ENCODE results near the gene ZNF541. TPM values are rescaled to one million over a fixed set of nuclear protein-coding genes. Genes with fewer than 3 reads are reported as not detected.

Gene ZNF541
- total and polyA plus RNA-seq, 7 donors, result 0.06 to 0.73 (median 0.25) TPM

- Histone ChIP-seq H3K4me1 (no peaks in the 10 kb centered on the region), H3K9me3 (no peaks in the 10 kb centered on the region), H3K27ac (no peak overlapping the region), H3K36me3 (ENCODE audit: insufficient read depth in 1 of 2, low read depth in 1 of 2) (no peaks in the 10 kb centered on the region), H3K27me3 (ENCODE audit: insufficient read depth in 3 of 3, low read length in 2 of 3) (peaks cover 3 to 20% (median 5%) of the 10 kb centered on the region in 3 donors), H3K4me3 (peak overlapping the region; percentile 58)
- WGBS, 3 donors, result 60 to 64% (median 61%) methylated on average over 21 to 22 of the region's 22 CpGs
- intact Hi-C loops (cut with DNase I), result no loop called here
- TF ChIP-seq, protein P1, sequence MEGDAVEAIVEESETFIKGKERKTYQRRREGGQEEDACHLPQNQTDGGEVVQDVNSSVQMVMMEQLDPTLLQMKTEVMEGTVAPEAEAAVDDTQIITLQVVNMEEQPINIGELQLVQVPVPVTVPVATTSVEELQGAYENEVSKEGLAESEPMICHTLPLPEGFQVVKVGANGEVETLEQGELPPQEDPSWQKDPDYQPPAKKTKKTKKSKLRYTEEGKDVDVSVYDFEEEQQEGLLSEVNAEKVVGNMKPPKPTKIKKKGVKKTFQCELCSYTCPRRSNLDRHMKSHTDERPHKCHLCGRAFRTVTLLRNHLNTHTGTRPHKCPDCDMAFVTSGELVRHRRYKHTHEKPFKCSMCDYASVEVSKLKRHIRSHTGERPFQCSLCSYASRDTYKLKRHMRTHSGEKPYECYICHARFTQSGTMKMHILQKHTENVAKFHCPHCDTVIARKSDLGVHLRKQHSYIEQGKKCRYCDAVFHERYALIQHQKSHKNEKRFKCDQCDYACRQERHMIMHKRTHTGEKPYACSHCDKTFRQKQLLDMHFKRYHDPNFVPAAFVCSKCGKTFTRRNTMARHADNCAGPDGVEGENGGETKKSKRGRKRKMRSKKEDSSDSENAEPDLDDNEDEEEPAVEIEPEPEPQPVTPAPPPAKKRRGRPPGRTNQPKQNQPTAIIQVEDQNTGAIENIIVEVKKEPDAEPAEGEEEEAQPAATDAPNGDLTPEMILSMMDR (IDR thresholded peaks at IDR 0.05), result no peak
- DNase-seq (no peak), ATAC-seq (no peak)
Measured at GRCh38 chr19:47572635-47573034, 313 bp downstream of the ZNF541 start.

DNA sequence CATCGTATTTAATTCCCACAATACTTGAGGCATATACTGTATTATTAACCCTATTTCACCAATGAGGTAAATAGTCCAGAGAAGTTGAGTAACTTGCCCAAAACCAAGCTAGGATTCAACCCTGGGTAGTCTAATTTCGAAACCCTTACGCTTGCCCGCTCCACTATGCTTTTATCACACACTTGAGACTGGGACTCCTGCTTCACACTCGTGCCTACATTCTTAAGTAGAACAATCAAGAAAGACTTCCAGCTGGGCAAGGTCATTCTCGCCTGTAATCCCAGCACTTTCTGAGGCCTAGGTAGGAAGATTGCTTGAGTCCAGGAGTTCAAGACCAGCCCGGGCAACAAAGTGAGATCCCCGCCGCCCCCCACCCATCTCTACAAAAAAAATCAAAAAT is 3.6 kb downstream of the ZNF541 start:
- Histone ChIP-seq H3K4me1 (no peaks in the 10 kb centered on the region), H3K9me3 (no peaks in the 10 kb centered on the region), H3K4me3 (no peak overlapping the region), H3K36me3 (ENCODE audit: insufficient read depth in 1 of 2, low read depth in 1 of 2) (no peaks in the 10 kb centered on the region), H3K27me3 (ENCODE audit: insufficient read depth in 3 of 3, low read length in 2 of 3) (peaks cover 3 to 20% (median 5%) of the 10 kb centered on the region in 3 donors), H3K27ac (no peak overlapping the region)
- intact Hi-C loops (cut with DNase I), result no loop called here
- ATAC-seq, result no peak
- DNase-seq, result no peak
- WGBS, 3 donors, result 81 to 86% (median 81%) methylated on average over 9 of the region's 9 CpGs
- TF ChIP-seq, protein P1 (IDR thresholded peaks at IDR 0.05), result no peak

GRCh38 chr19:47564081-47564480 is 8.9 kb downstream of the ZNF541 start:
- no peak for ATAC-seq
- Histone ChIP-seq H3K4me3 (no peak overlapping the region), H3K27me3 (ENCODE audit: insufficient read depth in 3 of 3, low read length in 2 of 3) (peaks cover 0 to 3% (median 0%) of the 10 kb centered on the region in 3 donors), H3K4me1 (no peaks in the 10 kb centered on the region), H3K36me3 (ENCODE audit: insufficient read depth in 1 of 2, low read depth in 1 of 2) (no peaks in the 10 kb centered on the region), H3K27ac (no peak overlapping the region), H3K9me3 (no peaks in the 10 kb centered on the region)
- TF ChIP-seq, protein P1 (IDR thresholded peaks at IDR 0.05), result no peak
- intact Hi-C loops (cut with DNase I), result no loop called here
- 80 to 81% (median 81%) methylated on average over 3 of the region's 3 CpGs for WGBS, 3 donors
- no peak for DNase-seq

DNA sequence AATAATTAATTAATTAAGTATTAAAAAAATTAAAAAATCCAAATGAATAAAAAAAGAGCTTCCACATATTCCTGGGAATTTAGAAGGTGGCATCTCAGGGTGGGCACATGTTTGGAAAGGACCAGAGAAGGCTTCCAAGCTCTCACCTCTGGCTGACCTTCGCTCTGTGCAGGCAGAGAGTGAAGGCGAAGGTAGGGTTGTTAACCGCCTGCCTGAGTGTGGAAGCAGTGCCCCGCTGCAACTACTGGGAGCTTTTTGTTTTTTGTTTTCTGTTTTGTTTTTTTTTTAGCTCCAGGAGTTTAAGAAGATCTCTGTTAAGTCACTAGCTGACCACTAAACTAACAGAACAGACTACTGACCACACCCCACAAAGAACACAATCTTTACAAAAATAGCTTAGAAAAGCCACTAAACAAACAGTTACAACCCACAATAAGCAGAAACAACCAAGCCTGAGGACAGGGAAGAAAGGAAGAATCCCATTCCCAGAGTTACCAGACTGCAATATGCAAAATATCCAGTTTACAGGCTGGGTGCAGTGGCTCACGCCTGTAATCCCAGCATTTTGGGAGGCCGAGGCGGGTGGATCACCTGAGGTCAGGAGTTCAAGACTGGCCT is 11.4 kb downstream of the ZNF541 start:
- Histone ChIP-seq H3K27ac (no peak overlapping the region), H3K4me3 (no peak overlapping the region), H3K27me3 (ENCODE audit: insufficient read depth in 3 of 3, low read length in 2 of 3) (peaks cover 0 to 3% (median 0%) of the 10 kb centered on the region in 3 donors), H3K4me1 (no peaks in the 10 kb centered on the region), H3K36me3 (ENCODE audit: insufficient read depth in 1 of 2, low read depth in 1 of 2) (no peaks in the 10 kb centered on the region), H3K9me3 (no peaks in the 10 kb centered on the region)
- TF ChIP-seq, protein P1 (IDR thresholded peaks at IDR 0.05), result no peak
- DNase-seq, result no peak
- 88 to 90% (median 88%) methylated on average over 7 of the region's 7 CpGs for WGBS, 3 donors
- intact Hi-C loops (cut with DNase I), result no loop called here
- no peak for ATAC-seq

GRCh38 chr19:47560999-47561398 is 11.9 kb downstream of the ZNF541 start:
- intact Hi-C loops (cut with DNase I), result no loop called here
- no peak for ATAC-seq
- no peaks in the 10 kb centered on the region for H3K4me1 ChIP-seq
- H3K9me3 ChIP-seq, result no peaks in the 10 kb centered on the region
- TF ChIP-seq, protein P1 (IDR thresholded peaks at IDR 0.05), result no peak
- peaks cover 0 to 3% (median 0%) of the 10 kb centered on the region in 3 donors for H3K27me3 ChIP-seq (ENCODE audit: insufficient read depth in 3 of 3, low read length in 2 of 3)
- H3K27ac ChIP-seq, result no peak overlapping the region
- WGBS, 3 donors, result 92 to 98% (median 96%) methylated on average over 2 of the region's 2 CpGs
- DNase-seq, result no peak
- no peak overlapping the region for H3K4me3 ChIP-seq
- H3K36me3 ChIP-seq (ENCODE audit: insufficient read depth in 1 of 2, low read depth in 1 of 2), result no peaks in the 10 kb centered on the region

All from psoas muscle (tissue), 8 donors.